ENCODE data around the gene KCNJ11. TPM values are rescaled to one million over a fixed set of nuclear protein-coding genes. Genes with fewer than 3 reads are reported as not detected.

Gene KCNJ11
- total RNA-seq, 1 donor from 2014 or later = 1.1 TPM

DNA sequence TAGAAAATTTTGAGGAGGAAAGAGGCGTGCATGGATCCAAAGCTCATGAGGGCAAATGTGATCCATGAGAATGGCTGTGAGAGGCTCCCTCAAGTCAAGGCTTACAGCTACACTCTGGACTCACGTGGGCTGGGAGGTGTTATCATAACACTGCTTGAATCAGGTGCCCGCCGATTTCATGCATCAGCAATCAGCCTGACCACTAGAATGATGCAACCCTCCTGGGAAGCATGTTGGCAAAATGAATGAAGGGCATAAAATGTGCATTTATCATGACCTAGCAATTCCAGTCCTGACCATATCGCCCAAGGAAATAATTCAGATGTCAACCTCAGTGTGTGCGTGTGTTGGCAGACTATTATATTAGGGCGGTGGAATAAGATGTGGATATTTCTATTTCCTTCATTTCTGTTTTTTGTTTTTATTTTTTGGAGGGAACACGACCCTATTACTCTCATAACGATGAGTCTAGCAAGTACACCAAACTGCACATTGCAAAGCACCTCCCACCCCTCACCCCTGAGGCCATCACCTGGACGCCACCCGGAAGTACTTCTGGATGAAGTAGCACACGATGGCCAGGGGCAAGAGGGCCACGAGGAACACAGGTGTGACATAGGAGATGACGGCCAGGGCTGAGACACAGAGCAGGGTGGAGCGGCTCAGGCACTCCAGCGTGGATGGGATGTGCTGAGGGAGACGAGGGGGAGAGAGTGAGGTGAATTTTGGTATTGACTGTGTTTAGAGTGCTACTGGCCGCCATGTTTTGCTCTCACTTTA, 15.7 kb upstream of the KCNJ11 start:
- Mint-ChIP-seq H3K4me3 (no peak overlapping the region), H3K9me3 (no peaks in the 10 kb centered on the region), H3K27ac (no peak overlapping the region), H3K36me3 (ENCODE audit: low read depth) (no peaks in the 10 kb centered on the region), H3K4me1 (no peaks in the 10 kb centered on the region), H3K27me3 (peaks cover 8% of the 10 kb centered on the region)
- DNase-seq = no peak
- intact Hi-C loops (cut with micrococcal nuclease) = no loop called here

GRCh38 chr11:17402486-17402885, 14.0 kb upstream of the KCNJ11 start:
- Mint-ChIP-seq H3K4me3 (no peak overlapping the region), H3K36me3 (ENCODE audit: low read depth) (no peaks in the 10 kb centered on the region), H3K27ac (no peak overlapping the region), H3K9me3 (no peaks in the 10 kb centered on the region), H3K4me1 (no peaks in the 10 kb centered on the region), H3K27me3 (peaks cover 5% of the 10 kb centered on the region)
- no peak for DNase-seq
- intact Hi-C loops (cut with micrococcal nuclease) = no loop called here

GRCh38 chr11:17401841-17402240, 13.4 kb upstream of the KCNJ11 start:
- peaks cover 5% of the 10 kb centered on the region for H3K27me3 Mint-ChIP-seq
- H3K9me3 Mint-ChIP-seq = no peaks in the 10 kb centered on the region
- intact Hi-C loops (cut with micrococcal nuclease) = no loop called here
- no peak overlapping the region for H3K4me3 Mint-ChIP-seq
- no peak for DNase-seq
- no peaks in the 10 kb centered on the region for H3K36me3 Mint-ChIP-seq (ENCODE audit: low read depth)
- no peak overlapping the region for H3K27ac Mint-ChIP-seq
- H3K4me1 Mint-ChIP-seq = no peaks in the 10 kb centered on the region

- Mint-ChIP-seq H3K36me3 (ENCODE audit: low read depth) (no peaks in the 10 kb centered on the region), H3K27me3 (peaks cover 5% of the 10 kb centered on the region), H3K27ac (no peak overlapping the region)
These were observed 12.9 kb upstream of the KCNJ11 start for GRCh38 chr11:17401316-17401715.

GRCh38 chr11:17400048-17400775, 11.8 kb upstream of the KCNJ11 start:
- Mint-ChIP-seq H3K36me3 (ENCODE audit: low read depth) (no peaks in the 10 kb centered on the region), H3K4me1 (no peaks in the 10 kb centered on the region)
- intact Hi-C loops (cut with micrococcal nuclease) = no loop called here

More at GRCh38 chr11:17401316-17401715, 12.9 kb upstream of the KCNJ11 start:
- intact Hi-C loops (cut with micrococcal nuclease) = no loop called here
- H3K4me3 Mint-ChIP-seq = no peak overlapping the region
- H3K9me3 Mint-ChIP-seq = no peaks in the 10 kb centered on the region
- DNase-seq = no peak
- no peaks in the 10 kb centered on the region for H3K4me1 Mint-ChIP-seq

GRCh38 chr11:17399236-17399635, 10.8 kb upstream of the KCNJ11 start:
- Mint-ChIP-seq H3K4me1 (no peaks in the 10 kb centered on the region), H3K9me3 (no peaks in the 10 kb centered on the region), H3K27me3 (peaks cover 5% of the 10 kb centered on the region), H3K4me3 (no peak overlapping the region), H3K27ac (no peak overlapping the region), H3K36me3 (ENCODE audit: low read depth) (no peaks in the 10 kb centered on the region)
- intact Hi-C loops (cut with micrococcal nuclease) = no loop called here
- DNase-seq = no peak

More at GRCh38 chr11:17400048-17400775, 11.8 kb upstream of the KCNJ11 start:
- no peak for DNase-seq
- Mint-ChIP-seq H3K4me3 (no peak overlapping the region), H3K9me3 (no peaks in the 10 kb centered on the region), H3K27ac (no peak overlapping the region), H3K27me3 (peaks cover 5% of the 10 kb centered on the region)

GRCh38 chr11:17397311-17398002, 9.0 kb upstream of the KCNJ11 start:
- no peak overlapping the region for H3K27ac Mint-ChIP-seq
- DNase-seq = no peak
- H3K4me1 Mint-ChIP-seq = no peaks in the 10 kb centered on the region
- no peaks in the 10 kb centered on the region for H3K9me3 Mint-ChIP-seq
- H3K4me3 Mint-ChIP-seq = no peak overlapping the region
- H3K27me3 Mint-ChIP-seq = peaks cover 5% of the 10 kb centered on the region
- no peaks in the 10 kb centered on the region for H3K36me3 Mint-ChIP-seq (ENCODE audit: low read depth)
- intact Hi-C loops (cut with micrococcal nuclease) = no loop called here

GRCh38 chr11:17396598-17397310, 8.3 kb upstream of the KCNJ11 start:
- Mint-ChIP-seq H3K4me1 (no peaks in the 10 kb centered on the region), H3K9me3 (no peaks in the 10 kb centered on the region), H3K4me3 (no peak overlapping the region), H3K27ac (no peak overlapping the region), H3K27me3 (peaks cover 6% of the 10 kb centered on the region), H3K36me3 (ENCODE audit: low read depth) (no peaks in the 10 kb centered on the region)
- DNase-seq = peak; percentile 52
- intact Hi-C loops (cut with micrococcal nuclease) = no loop called here

DNA sequence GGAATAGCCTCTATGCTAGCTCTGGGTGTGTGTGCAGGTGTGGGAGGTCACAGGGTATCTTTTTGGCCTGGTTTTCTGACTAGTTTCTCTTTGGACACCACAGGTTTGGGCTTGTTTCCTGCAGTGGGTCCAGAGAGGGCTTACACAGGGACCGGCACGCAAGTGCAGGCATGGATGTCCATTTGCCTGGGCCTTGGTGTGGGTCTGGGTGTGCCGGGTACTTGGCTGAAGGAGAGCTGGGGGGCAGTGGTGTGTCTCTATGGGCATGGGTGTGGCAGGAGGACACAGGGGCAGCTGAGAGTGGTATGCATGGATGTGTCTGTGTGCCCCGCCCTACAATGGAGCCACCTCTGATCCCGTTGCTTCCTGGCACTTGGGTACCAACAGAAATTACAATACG, 7.5 kb upstream of the KCNJ11 start:
- H3K4me3 Mint-ChIP-seq = no peak overlapping the region
- peak; percentile 53 for DNase-seq
- H3K36me3 Mint-ChIP-seq (ENCODE audit: low read depth) = no peaks in the 10 kb centered on the region
- peaks cover 14% of the 10 kb centered on the region for H3K27me3 Mint-ChIP-seq
- no peaks in the 10 kb centered on the region for H3K4me1 Mint-ChIP-seq
- H3K27ac Mint-ChIP-seq = no peak overlapping the region
- intact Hi-C loops (cut with micrococcal nuclease) = no loop called here
- H3K9me3 Mint-ChIP-seq = no peaks in the 10 kb centered on the region

DNA sequence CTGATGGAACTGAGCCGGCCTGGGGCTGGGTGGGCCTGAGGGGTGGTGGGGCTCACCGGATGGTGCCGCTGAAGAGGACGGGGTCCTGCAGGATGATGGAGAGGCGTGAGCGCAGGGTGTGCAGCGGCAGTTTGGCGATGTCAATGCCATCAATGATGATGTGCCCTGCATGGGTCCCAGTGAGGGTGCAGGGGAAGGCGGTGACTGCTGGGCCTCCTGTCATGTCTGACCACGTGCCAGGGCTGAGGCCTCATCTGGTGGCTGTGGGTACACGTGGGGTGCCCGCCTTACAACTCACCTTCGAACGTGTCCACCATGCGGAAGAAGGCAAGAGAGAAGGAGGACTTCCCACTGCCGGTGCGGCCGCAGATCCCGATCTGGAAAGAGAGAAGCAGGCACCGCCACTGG, 7.1 kb upstream of the KCNJ11 start:
- H3K4me3 Mint-ChIP-seq = no peak overlapping the region
- intact Hi-C loops (cut with micrococcal nuclease) = no loop called here
- DNase-seq = no peak
- no peaks in the 10 kb centered on the region for H3K4me1 Mint-ChIP-seq
- H3K27ac Mint-ChIP-seq = no peak overlapping the region
- peaks cover 14% of the 10 kb centered on the region for H3K27me3 Mint-ChIP-seq
- no peaks in the 10 kb centered on the region for H3K9me3 Mint-ChIP-seq
- H3K36me3 Mint-ChIP-seq (ENCODE audit: low read depth) = no peaks in the 10 kb centered on the region

DNA sequence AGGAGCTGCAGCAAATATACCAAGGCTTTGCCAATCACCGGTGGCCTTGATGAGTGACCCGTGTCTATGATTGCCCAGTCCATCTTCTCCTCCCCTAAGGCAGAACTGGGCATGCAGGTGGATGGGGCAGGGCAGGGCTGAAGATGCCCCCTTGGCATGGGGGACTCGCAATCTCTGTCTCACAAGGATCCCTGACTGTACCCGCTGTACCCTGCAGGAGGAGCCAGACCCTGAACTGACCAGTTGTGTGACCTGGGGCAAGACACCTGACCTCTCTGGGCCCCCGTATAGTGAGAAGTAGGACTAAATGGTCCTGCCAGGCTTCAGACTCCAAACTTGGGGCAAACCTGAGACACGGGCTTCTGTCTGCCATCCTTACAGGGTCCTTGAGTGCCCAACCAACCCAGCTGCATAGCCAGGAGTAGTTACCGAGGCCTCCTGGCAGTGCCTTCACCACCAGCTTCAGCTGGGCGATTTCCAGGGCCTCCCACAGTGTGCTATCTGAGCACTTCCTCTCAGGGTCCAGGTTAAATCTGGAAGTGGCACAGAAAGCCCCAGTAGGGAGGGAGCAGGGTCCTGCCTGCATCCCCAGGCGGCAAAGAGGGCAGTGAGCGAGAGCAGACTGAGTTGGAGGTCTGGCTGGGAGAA, 6.4 kb upstream of the KCNJ11 start:
- no peak for DNase-seq
- H3K36me3 Mint-ChIP-seq (ENCODE audit: low read depth) = no peaks in the 10 kb centered on the region
- H3K27me3 Mint-ChIP-seq = peaks cover 19% of the 10 kb centered on the region
- H3K4me3 Mint-ChIP-seq = no peak overlapping the region
- no peak overlapping the region for H3K27ac Mint-ChIP-seq
- H3K9me3 Mint-ChIP-seq = no peaks in the 10 kb centered on the region
- peaks cover 3% of the 10 kb centered on the region for H3K4me1 Mint-ChIP-seq
- intact Hi-C loops (cut with micrococcal nuclease) = no loop called here

DNA sequence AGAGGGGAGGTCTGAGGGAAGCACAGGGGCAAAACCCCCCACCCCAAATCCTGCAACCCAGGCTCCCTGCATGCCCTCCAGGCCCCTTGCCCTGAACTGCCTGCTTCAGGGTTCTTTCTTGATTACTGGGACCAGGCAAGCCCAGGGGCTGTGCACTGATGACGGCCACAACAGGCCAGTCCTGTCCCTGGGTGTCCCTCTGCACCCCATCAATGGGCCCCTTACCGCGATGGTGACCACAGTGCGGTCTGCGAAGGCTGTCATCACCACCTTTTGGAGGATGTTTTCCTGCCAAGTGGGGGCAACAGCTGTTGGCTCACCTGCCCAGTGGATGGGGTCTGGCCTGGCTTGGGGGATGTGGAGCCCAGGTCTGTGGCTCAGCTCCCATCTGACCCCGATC, 5.0 kb upstream of the KCNJ11 start:
- Mint-ChIP-seq H3K4me1 (peaks cover 6% of the 10 kb centered on the region), H3K27ac (no peak overlapping the region)
- intact Hi-C loops (cut with micrococcal nuclease) = no loop called here

DNA sequence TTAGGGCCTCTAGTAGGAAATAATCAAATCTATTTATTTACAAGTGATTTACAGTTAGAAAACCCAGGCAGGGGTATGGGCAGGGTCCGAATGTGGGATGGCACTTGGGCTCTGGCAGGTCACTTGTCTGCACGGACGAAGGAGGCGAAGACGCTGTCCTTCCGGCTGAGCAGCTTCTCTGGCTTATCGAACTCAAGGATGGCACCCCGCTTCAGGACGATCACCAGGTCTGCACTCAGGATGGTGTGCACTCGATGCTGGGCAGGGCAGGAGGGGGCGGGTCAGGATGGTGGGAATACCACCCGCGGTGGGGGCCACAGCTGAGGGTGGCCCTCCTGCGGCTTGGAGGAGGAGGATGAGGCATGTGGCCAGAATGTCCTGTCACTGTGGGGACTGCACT, 4.4 kb upstream of the KCNJ11 start:
- H3K36me3 Mint-ChIP-seq (ENCODE audit: low read depth) = no peaks in the 10 kb centered on the region
- intact Hi-C loops (cut with micrococcal nuclease) = no loop called here
- no peak overlapping the region for H3K4me3 Mint-ChIP-seq
- no peaks in the 10 kb centered on the region for H3K9me3 Mint-ChIP-seq
- peaks cover 6% of the 10 kb centered on the region for H3K4me1 Mint-ChIP-seq
- H3K27ac Mint-ChIP-seq = no peak overlapping the region
- DNase-seq = no peak
- peaks cover 16% of the 10 kb centered on the region for H3K27me3 Mint-ChIP-seq

More for the DNA sequence above, 5.0 kb upstream of the KCNJ11 start:
- Mint-ChIP-seq H3K9me3 (no peaks in the 10 kb centered on the region), H3K36me3 (ENCODE audit: low read depth) (no peaks in the 10 kb centered on the region), H3K27me3 (peaks cover 16% of the 10 kb centered on the region), H3K4me3 (no peak overlapping the region)
- peak; percentile 51 for DNase-seq
